A549 (cell line): ENCODE results near the gene TNRC6A. TPM values are rescaled to one million over a fixed set of nuclear protein-coding genes. Genes with fewer than 3 reads are reported as not detected.

Source experiments
- ATAC-seq, 2 experiments: fragments of 200-7000 bp in 1 of 2; fragments of >200 bp in 1 of 2; cut with Nextera tagmentation in 1 of 2; cut with Tn5 transposase in 1 of 2; 3 replicates each; pipeline versions ENCODE4 v1.8.0 to v1.9.1; 2018 to 2020; ENCODE audit warnings: mild to moderate bottlenecking in 1 of 2, moderate library complexity in 1 of 2
- CTCF ChIA-PET: fragments of 300-600 bp; sonication (Branson Sonifier 250); formaldehyde crosslinking; extraction: SDS; loops from one replicate; lab custom pipeline; 2021; ENCODE audit warnings: antibody characterized with exemption, inconsistent platforms; lab: Yijun Ruan, JAX
- POLR2A ChIA-PET: fragments of 350-600 bp; formaldehyde crosslinking; extraction: SDS; loops from one replicate; lab custom pipeline; 2021; ENCODE audit warnings: antibody characterized with exemption, inconsistent platforms; lab: Yijun Ruan, JAX
- DNase-seq, 2 experiments: peaks; one replicate each; pipeline versions ENCODE4 v3.0.0 to v3.0.0-alpha.2; 2011 to 2016; ENCODE audit warnings: low read depth in 1 of 2, low spot score in 1 of 2
- FAIRE-seq: peaks from 2 replicates; lab custom pipeline; 2011; peaks lifted over from hg19 to GRCh38; lab: Jason Lieb, UNC
- H3K27ac ChIP-seq, 2 experiments: fragments of >200 bp; sonication (Bioruptor Twin); formaldehyde crosslinking; 3 replicates each; pipeline ENCODE4 v1.5.1; 2016 to 2017
- H3K4me1 ChIP-seq: fragments of >200 bp; sonication (Bioruptor Twin); formaldehyde crosslinking; 3 replicates; pipeline ENCODE4 v1.6.1; 2016
- H3K4me2 ChIP-seq: fragments of >200 bp; sonication (Bioruptor Twin); formaldehyde crosslinking; 3 replicates; pipeline ENCODE4 v1.6.1; 2016
- H3K4me3 ChIP-seq: fragments of >200 bp; sonication (Bioruptor Twin); formaldehyde crosslinking; 3 replicates; pipeline ENCODE4 v1.5.1; 2016
- H3K9me3 ChIP-seq: fragments of >200 bp; sonication (Bioruptor Twin); formaldehyde crosslinking; 3 replicates; pipeline ENCODE4 v1.6.1; 2016
- CEBPB ChIP-seq, 2 experiments: fragments of >200 bp in 1 of 2; sonication (Bioruptor Twin) in 1 of 2; formaldehyde crosslinking in 1 of 2; IDR thresholded peaks; 2 replicates each; pipeline ENCODE4 v1.6.1; 2012 to 2016
- GATA3 ChIP-seq: IDR thresholded peaks from 2 replicates; pipeline ENCODE4 v1.6.1; 2012; ENCODE audit warnings: borderline replicate concordance
- HOXB13 ChIP-seq: fragments of 250-450 bp; sonication (Bioruptor Pico); IDR thresholded peaks from 2 replicates; pipeline ENCODE4 v1.5.0; 2020; ENCODE audit warnings: low read depth, mild to moderate bottlenecking, moderate library complexity
- KDM1A ChIP-seq: fragments of 200-600 bp; sonication (generic); IDR thresholded peaks from 2 replicates; pipeline ENCODE4 v1.6.1; 2016; ENCODE audit warnings: low read depth, mild to moderate bottlenecking
- RARB ChIP-seq: fragments of 250-450 bp; sonication (Bioruptor Pico); IDR thresholded peaks from 2 replicates; pipeline ENCODE4 v1.8.0; 2021; ENCODE audit warnings: mild to moderate bottlenecking, moderate library complexity
- RCOR1 ChIP-seq: fragments of 150-350 bp; IDR thresholded peaks from 2 replicates; pipeline ENCODE4 v1.6.1; 2014; ENCODE audit warnings: antibody characterized with exemption, low read length, low read depth
- SREBF2 ChIP-seq: fragments of 450-650 bp; IDR thresholded peaks from 2 replicates; pipeline ENCODE4 v1.6.1; 2014; ENCODE audit warnings: mild to moderate bottlenecking, moderate library complexity
- ZFP36 ChIP-seq: fragments of 450-650 bp; IDR thresholded peaks from 2 replicates; pipeline ENCODE4 v1.6.1; 2014; ENCODE audit warnings: borderline replicate concordance; ENCODE audit not compliant: partially characterized antibody
- ZNF302 ChIP-seq: fragments of 250-450 bp; sonication (Bioruptor Pico); IDR thresholded peaks from 2 replicates; pipeline ENCODE4 v1.9.0; 2021; ENCODE audit warnings: inconsistent platforms, mild to moderate bottlenecking, moderate library complexity
- WGBS: methylation state at CpG from one replicate; pipeline ENCODE4 v1.1.6; 2017; ENCODE audit errors: missing lambda C conversion rate; 5-methylcytosine and 5-hydroxymethylcytosine counted together
- polyA plus RNA-seq, 4 experiments: library from polyadenylated mRNA; depleted of rRNA in 3 of 4; stranded (reverse); fragments of >200 nt; fragmentation: RNase III in 1 of 4; extraction: RNeasy Plus Mini Kit Qiagen cat#74134 plus additional on column Dnase treatment in 1 of 4; gene quantifications; 2 replicates in 3 of 4; 3 replicates in 1 of 4; pipeline ENCODE4 v1.2.3, GENCODE V29; 2011 to 2017
- TF ChIP-seq, protein P1 (sequence below): fragments of >200 bp; sonication (Bioruptor Twin); formaldehyde crosslinking; IDR thresholded peaks from 3 replicates; pipeline ENCODE4 v1.5.1; 2016
- TF ChIP-seq, protein P2 (sequence below): IDR thresholded peaks from 2 replicates; pipeline ENCODE4 v1.6.1; 2012
- TF ChIP-seq, protein P3 (sequence below): fragments of >200 bp; sonication (Bioruptor Twin); formaldehyde crosslinking; IDR thresholded peaks from 3 replicates; pipeline ENCODE4 v1.6.1; 2016
- TF ChIP-seq, protein P4 (sequence below): fragments of 250-450 bp; sonication (Bioruptor Pico); IDR thresholded peaks from 2 replicates; pipeline ENCODE4 v1.5.0; 2021; ENCODE audit warnings: mild to moderate bottlenecking, moderate library complexity, borderline replicate concordance
- TF ChIP-seq, protein P5 (sequence below): fragments of 250-450 bp; sonication (Bioruptor Pico); IDR thresholded peaks from 2 replicates; pipeline ENCODE4 v1.5.0; 2020; ENCODE audit warnings: low read depth, mild to moderate bottlenecking, moderate library complexity

TNRC6A gene
- polyA plus RNA-seq, 2 of the 4 experiments (the other 2 are of a cell fraction), result 26.7 to 51.6 TPM

GRCh38 chr16:24717411-24717810 is 12.0 kb upstream of the TNRC6A start (continued):
- TF ChIP-seq, protein P1, sequence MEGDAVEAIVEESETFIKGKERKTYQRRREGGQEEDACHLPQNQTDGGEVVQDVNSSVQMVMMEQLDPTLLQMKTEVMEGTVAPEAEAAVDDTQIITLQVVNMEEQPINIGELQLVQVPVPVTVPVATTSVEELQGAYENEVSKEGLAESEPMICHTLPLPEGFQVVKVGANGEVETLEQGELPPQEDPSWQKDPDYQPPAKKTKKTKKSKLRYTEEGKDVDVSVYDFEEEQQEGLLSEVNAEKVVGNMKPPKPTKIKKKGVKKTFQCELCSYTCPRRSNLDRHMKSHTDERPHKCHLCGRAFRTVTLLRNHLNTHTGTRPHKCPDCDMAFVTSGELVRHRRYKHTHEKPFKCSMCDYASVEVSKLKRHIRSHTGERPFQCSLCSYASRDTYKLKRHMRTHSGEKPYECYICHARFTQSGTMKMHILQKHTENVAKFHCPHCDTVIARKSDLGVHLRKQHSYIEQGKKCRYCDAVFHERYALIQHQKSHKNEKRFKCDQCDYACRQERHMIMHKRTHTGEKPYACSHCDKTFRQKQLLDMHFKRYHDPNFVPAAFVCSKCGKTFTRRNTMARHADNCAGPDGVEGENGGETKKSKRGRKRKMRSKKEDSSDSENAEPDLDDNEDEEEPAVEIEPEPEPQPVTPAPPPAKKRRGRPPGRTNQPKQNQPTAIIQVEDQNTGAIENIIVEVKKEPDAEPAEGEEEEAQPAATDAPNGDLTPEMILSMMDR, result no peak
- TF ChIP-seq, all 56 proteins: peak for 0

GRCh38 chr16:24718967-24719521 is 10.4 kb upstream of the TNRC6A start:
- ChIA-PET CTCF (interaction anchor here (0.7 kb wide), 1 partner anchor 151 kb away, joined by 3 read pairs; no protein-coding TSS in a partner anchor), POLR2A (interaction anchor here (0.6 kb wide), 1 partner anchor 149 kb away, joined by 3 read pairs; no protein-coding TSS in a partner anchor)
- H3K27ac ChIP-seq, result no peak overlapping the region
- whole genome bisulfite sequencing, result 95% methylated on average over 6 of the region's 6 CpGs
- TF ChIP-seq SREBF2 (no peak), ZFP36 (no peak), HOXB13 (CRISPR knock-in tag) (no peak), CEBPB (IDR thresholded peaks at IDR 0.05) (no peak), ZNF302 (CRISPR knock-in tag) (no peak), RARB (CRISPR knock-in tag) (no peak), RCOR1 (no peak), KDM1A (no peak), GATA3 (no peak)
- TF ChIP-seq, protein P2, sequence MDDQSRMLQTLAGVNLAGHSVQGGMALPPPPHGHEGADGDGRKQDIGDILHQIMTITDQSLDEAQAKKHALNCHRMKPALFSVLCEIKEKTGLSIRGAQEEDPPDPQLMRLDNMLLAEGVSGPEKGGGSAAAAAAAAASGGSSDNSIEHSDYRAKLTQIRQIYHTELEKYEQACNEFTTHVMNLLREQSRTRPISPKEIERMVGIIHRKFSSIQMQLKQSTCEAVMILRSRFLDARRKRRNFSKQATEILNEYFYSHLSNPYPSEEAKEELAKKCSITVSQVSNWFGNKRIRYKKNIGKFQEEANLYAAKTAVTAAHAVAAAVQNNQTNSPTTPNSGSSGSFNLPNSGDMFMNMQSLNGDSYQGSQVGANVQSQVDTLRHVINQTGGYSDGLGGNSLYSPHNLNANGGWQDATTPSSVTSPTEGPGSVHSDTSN, result no peak
- TF ChIP-seq, protein P1, result no peak
- TF ChIP-seq, protein P3, sequence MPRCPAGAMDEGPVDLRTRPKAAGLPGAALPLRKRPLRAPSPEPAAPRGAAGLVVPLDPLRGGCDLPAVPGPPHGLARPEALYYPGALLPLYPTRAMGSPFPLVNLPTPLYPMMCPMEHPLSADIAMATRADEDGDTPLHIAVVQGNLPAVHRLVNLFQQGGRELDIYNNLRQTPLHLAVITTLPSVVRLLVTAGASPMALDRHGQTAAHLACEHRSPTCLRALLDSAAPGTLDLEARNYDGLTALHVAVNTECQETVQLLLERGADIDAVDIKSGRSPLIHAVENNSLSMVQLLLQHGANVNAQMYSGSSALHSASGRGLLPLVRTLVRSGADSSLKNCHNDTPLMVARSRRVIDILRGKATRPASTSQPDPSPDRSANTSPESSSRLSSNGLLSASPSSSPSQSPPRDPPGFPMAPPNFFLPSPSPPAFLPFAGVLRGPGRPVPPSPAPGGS, result no peak
- TF ChIP-seq, protein P4, sequence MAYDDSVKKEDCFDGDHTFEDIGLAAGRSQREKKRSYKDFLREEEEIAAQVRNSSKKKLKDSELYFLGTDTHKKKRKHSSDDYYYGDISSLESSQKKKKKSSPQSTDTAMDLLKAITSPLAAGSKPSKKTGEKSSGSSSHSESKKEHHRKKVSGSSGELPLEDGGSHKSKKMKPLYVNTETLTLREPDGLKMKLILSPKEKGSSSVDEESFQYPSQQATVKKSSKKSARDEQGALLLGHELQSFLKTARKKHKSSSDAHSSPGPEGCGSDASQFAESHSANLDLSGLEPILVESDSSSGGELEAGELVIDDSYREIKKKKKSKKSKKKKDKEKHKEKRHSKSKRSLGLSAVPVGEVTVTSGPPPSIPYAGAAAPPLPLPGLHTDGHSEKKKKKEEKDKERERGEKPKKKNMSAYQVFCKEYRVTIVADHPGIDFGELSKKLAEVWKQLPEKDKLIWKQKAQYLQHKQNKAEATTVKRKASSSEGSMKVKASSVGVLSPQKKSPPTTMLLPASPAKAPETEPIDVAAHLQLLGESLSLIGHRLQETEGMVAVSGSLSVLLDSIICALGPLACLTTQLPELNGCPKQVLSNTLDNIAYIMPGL (CRISPR knock-in tag), result no peak
- TF ChIP-seq, protein P5, sequence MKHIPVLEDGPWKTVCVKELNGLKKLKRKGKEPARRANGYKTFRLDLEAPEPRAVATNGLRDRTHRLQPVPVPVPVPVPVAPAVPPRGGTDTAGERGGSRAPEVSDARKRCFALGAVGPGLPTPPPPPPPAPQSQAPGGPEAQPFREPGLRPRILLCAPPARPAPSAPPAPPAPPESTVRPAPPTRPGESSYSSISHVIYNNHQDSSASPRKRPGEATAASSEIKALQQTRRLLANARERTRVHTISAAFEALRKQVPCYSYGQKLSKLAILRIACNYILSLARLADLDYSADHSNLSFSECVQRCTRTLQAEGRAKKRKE (CRISPR knock-in tag), result no peak
- TF ChIP-seq, all 56 proteins: peak for 0
- H3K9me3 ChIP-seq, result peaks cover 2% of the 10 kb centered on the region; the same call in 2 of the 3 replicates
- peaks cover 10% of the 10 kb centered on the region; the same call in 2 of the 3 replicates for H3K4me1 ChIP-seq
- no peak overlapping the region for H3K4me2 ChIP-seq
- no peak overlapping the region for H3K4me3 ChIP-seq
- ATAC-seq (no peak), DNase-seq (no peak), FAIRE-seq (no peak)
